ENCODE results near the gene NRBF2.

Gene NRBF2

DNA sequence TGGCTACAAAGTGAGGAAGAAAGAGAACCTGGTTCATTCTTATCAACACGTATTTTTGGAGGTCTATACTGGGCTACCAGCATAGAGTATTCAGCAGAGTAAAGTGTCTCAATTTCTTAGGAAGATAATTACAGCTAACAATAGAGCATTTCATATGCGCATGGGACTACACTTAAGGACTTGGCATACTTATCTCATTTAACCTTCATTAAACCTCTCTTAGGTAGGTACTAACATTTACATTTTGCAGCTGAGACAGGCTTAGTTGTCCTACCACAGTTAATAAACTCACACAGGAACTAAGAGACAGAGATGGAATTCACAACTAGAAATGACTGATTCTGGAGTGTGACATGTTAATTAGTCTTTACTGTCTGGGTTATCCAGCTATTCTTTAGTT lies 66.6 kb downstream of the NRBF2 start:
- no peak overlapping the region for H3K27ac ChIP-seq (replicated peaks)
- TF ChIP-seq CTCF (IDR thresholded peaks at IDR 0.05; ENCODE audit: insufficient read depth, low read length): no peak
- TF ChIP-seq REST (IDR thresholded peaks at IDR 0.05; ENCODE audit: insufficient replicate concordance, low read depth): no peak
- TF ChIP-seq SPI1 (IDR thresholded peaks at IDR 0.05; ENCODE audit: borderline replicate concordance, low read depth): no peak
- TF ChIP-seq POLR2AphosphoS5 (IDR thresholded peaks at IDR 0.05; ENCODE audit: low read depth): no peak
- no peak for TF ChIP-seq GABPA (IDR thresholded peaks at IDR 0.05; ENCODE audit: low read depth)
- H3K4me3 ChIP-seq (replicated peaks; ENCODE audit: insufficient read depth, low read length): no peak overlapping the region
- no peak for DNase-seq (ENCODE audit: low read depth in 1 of 2, low spot score in 1 of 2)
- H3K27me3 ChIP-seq (ENCODE audit: insufficient read depth, poor library complexity, severe bottlenecking): no peaks in the 10 kb centered on the region

GRCh38 chr10:63200431-63200830 lies 67.3 kb downstream of the NRBF2 start:
- no peak for DNase-seq (ENCODE audit: low read depth in 1 of 2, low spot score in 1 of 2)
- Histone ChIP-seq H3K4me3 (replicated peaks; ENCODE audit: insufficient read depth, low read length) (no peak overlapping the region), H3K27ac (replicated peaks) (no peak overlapping the region)

GRCh38 chr10:63201118-63201517 lies 68.0 kb downstream of the NRBF2 start:
- TF ChIP-seq REST (IDR thresholded peaks at IDR 0.05; ENCODE audit: insufficient replicate concordance, low read depth): no peak
- TF ChIP-seq GABPA (IDR thresholded peaks at IDR 0.05; ENCODE audit: low read depth): no peak
- TF ChIP-seq CTCF (IDR thresholded peaks at IDR 0.05; ENCODE audit: insufficient read depth, low read length): no peak
- H3K4me3 ChIP-seq (replicated peaks; ENCODE audit: insufficient read depth, low read length): no peak overlapping the region
- no peak overlapping the region for H3K27ac ChIP-seq (replicated peaks)
- DNase-seq (ENCODE audit: low read depth in 1 of 2, low spot score in 1 of 2): no peak
- no peaks in the 10 kb centered on the region for H3K27me3 ChIP-seq (ENCODE audit: insufficient read depth, poor library complexity, severe bottlenecking)

More at GRCh38 chr10:63200431-63200830, 67.3 kb downstream of the NRBF2 start:
- H3K27me3 ChIP-seq (ENCODE audit: insufficient read depth, poor library complexity, severe bottlenecking): no peaks in the 10 kb centered on the region
- TF ChIP-seq POLR2AphosphoS5 (IDR thresholded peaks at IDR 0.05; ENCODE audit: low read depth) (no peak), SPI1 (IDR thresholded peaks at IDR 0.05; ENCODE audit: borderline replicate concordance, low read depth) (no peak), GABPA (IDR thresholded peaks at IDR 0.05; ENCODE audit: low read depth) (no peak), CTCF (IDR thresholded peaks at IDR 0.05; ENCODE audit: insufficient read depth, low read length) (no peak), REST (IDR thresholded peaks at IDR 0.05; ENCODE audit: insufficient replicate concordance, low read depth) (no peak)

All from HL-60 (cell line).